GM19240 (cell line): ENCODE data around the gene PRKG1.

Experiments used
- DNase-seq: peaks from one replicate; pipeline ENCODE4 v3.0.0; 2011; ENCODE audit warnings: low spot score; ENCODE audit not compliant: insufficient read length

PRKG1 gene

GRCh38 chr10:51585742-51586141, 511.5 kb downstream of the PRKG1 start:
- DNase-seq, result no peak

- DNase-seq, result no peak
Observed at GRCh38 chr10:51588984-51589383, 514.7 kb downstream of the PRKG1 start.

- no peak for DNase-seq
Observed at GRCh38 chr10:51590818-51591217, 516.5 kb downstream of the PRKG1 start.

GRCh38 chr10:51596695-51597094, 522.4 kb downstream of the PRKG1 start:
- DNase-seq, result no peak

- no peak for DNase-seq
Observed at GRCh38 chr10:51599647-51600046, 525.4 kb downstream of the PRKG1 start.

GRCh38 chr10:51602326-51602725, 528.0 kb downstream of the PRKG1 start:
- DNase-seq, result no peak

GRCh38 chr10:51604579-51604978, 530.3 kb downstream of the PRKG1 start:
- DNase-seq, result no peak

GRCh38 chr10:51606825-51607462, 532.7 kb downstream of the PRKG1 start:
- no peak for DNase-seq

- DNase-seq, result no peak
Observed at GRCh38 chr10:51607463-51607835, 533.2 kb downstream of the PRKG1 start.

GRCh38 chr10:51608211-51608610, 533.9 kb downstream of the PRKG1 start:
- no peak for DNase-seq

GRCh38 chr10:51615764-51616298, 541.5 kb downstream of the PRKG1 start:
- no peak for DNase-seq

GRCh38 chr10:51617576-51618235, 543.4 kb downstream of the PRKG1 start:
- no peak for DNase-seq

GRCh38 chr10:51619365-51619764, 545.1 kb downstream of the PRKG1 start:
- no peak for DNase-seq

GRCh38 chr10:51620131-51620530, 545.8 kb downstream of the PRKG1 start:
- DNase-seq, result no peak

GRCh38 chr10:51624013-51624412, 549.7 kb downstream of the PRKG1 start:
- no peak for DNase-seq

- DNase-seq, result no peak
Observed at GRCh38 chr10:51629934-51630639, 555.8 kb downstream of the PRKG1 start.

GRCh38 chr10:51630640-51631005, 556.3 kb downstream of the PRKG1 start:
- DNase-seq, result no peak

- DNase-seq, result no peak
Observed at GRCh38 chr10:51635436-51635835, 561.1 kb downstream of the PRKG1 start.

GRCh38 chr10:51638211-51638610, 563.9 kb downstream of the PRKG1 start:
- no peak for DNase-seq

- no peak for DNase-seq
Observed at GRCh38 chr10:51638737-51639136, 564.5 kb downstream of the PRKG1 start.

- no peak for DNase-seq
Observed at GRCh38 chr10:51640120-51640819, 566.0 kb downstream of the PRKG1 start.

GRCh38 chr10:51642581-51642980, 568.3 kb downstream of the PRKG1 start:
- DNase-seq, result no peak
